Endothelial cell of umbilical vein (primary cell): ENCODE data around the gene KLK8.

Experiments used
- EZH2 ChIP-seq: IDR thresholded peaks from 2 replicates; pipeline ENCODE4 v1.6.1; 2012; ENCODE audit warnings: borderline replicate concordance, low read depth, mild to moderate bottlenecking, moderate library complexity, low read length, inconsistent platforms; ENCODE audit not compliant: severe bottlenecking
- FOS ChIP-seq: IDR thresholded peaks from 2 replicates; pipeline ENCODE4 v1.6.1; 2011; ENCODE audit warnings: mild to moderate bottlenecking, low read length, moderate library complexity, borderline replicate concordance; ENCODE audit not compliant: insufficient read depth
- GATA2 ChIP-seq: IDR thresholded peaks from 2 replicates; pipeline ENCODE4 v1.7.0; 2011; ENCODE audit warnings: low read depth, mild to moderate bottlenecking, moderate library complexity, mixed read lengths, low read length; ENCODE audit not compliant: insufficient read length, insufficient read depth
- JUN ChIP-seq: IDR thresholded peaks from 2 replicates; pipeline ENCODE4 v1.6.1; 2011; ENCODE audit warnings: borderline replicate concordance, low read depth; ENCODE audit not compliant: insufficient read length, insufficient read depth
- MYC ChIP-seq: IDR thresholded peaks from one replicate; pipeline ENCODE4 v1.6.1; 2011; ENCODE audit warnings: mild to moderate bottlenecking, low read depth, low read length
- POLR2A ChIP-seq: IDR thresholded peaks from 2 replicates; pipeline ENCODE4 v1.6.1; 2012; ENCODE audit warnings: low read depth, mild to moderate bottlenecking, control low read depth, low read length
- POLR2AphosphoS5 ChIP-seq: IDR thresholded peaks from 2 replicates; pipeline ENCODE4 v1.6.1; 2012; ENCODE audit warnings: low read depth, mild to moderate bottlenecking, control low read depth, low read length, moderate library complexity; ENCODE audit not compliant: insufficient read depth
- TF ChIP-seq, protein P1 (sequence below): IDR thresholded peaks from 2 replicates; pipeline ENCODE4 v1.6.1; 2011; ENCODE audit not compliant: insufficient read depth, insufficient read length
- TF ChIP-seq, protein P2 (sequence below), 2 donors: IDR thresholded peaks; 1 replicate in 1 of 2; 2 replicates in 1 of 2; pipeline ENCODE4 v1.5.1; 2011; ENCODE audit warnings: low read length in 2 of 2, mild to moderate bottlenecking in 2 of 2, moderate library complexity in 2 of 2, control low read depth in 1 of 2, inconsistent platforms in 1 of 2, low read depth in 1 of 2; ENCODE audit not compliant: insufficient read depth in 1 of 2; ENCODE audit errors: extremely low read depth in 1 of 2

- TF ChIP-seq POLR2AphosphoS5 = no peak
- TF ChIP-seq, protein P1, sequence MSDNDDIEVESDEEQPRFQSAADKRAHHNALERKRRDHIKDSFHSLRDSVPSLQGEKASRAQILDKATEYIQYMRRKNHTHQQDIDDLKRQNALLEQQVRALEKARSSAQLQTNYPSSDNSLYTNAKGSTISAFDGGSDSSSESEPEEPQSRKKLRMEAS = no peak
- TF ChIP-seq MYC = no peak
- TF ChIP-seq, protein P2, sequence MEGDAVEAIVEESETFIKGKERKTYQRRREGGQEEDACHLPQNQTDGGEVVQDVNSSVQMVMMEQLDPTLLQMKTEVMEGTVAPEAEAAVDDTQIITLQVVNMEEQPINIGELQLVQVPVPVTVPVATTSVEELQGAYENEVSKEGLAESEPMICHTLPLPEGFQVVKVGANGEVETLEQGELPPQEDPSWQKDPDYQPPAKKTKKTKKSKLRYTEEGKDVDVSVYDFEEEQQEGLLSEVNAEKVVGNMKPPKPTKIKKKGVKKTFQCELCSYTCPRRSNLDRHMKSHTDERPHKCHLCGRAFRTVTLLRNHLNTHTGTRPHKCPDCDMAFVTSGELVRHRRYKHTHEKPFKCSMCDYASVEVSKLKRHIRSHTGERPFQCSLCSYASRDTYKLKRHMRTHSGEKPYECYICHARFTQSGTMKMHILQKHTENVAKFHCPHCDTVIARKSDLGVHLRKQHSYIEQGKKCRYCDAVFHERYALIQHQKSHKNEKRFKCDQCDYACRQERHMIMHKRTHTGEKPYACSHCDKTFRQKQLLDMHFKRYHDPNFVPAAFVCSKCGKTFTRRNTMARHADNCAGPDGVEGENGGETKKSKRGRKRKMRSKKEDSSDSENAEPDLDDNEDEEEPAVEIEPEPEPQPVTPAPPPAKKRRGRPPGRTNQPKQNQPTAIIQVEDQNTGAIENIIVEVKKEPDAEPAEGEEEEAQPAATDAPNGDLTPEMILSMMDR (IDR thresholded peaks at IDR 0.05; ENCODE audit: extremely low read depth in 1 of 2, insufficient read depth in 1 of 2, low read depth in 1 of 2, low read length in 2 of 2) = no peak
- no peak for TF ChIP-seq POLR2A
- TF ChIP-seq EZH2 = no peak
- no peak for TF ChIP-seq JUN
- no peak for TF ChIP-seq FOS
- no peak for TF ChIP-seq GATA2
Measured at GRCh38 chr19:50992666-50993035, 8.8 kb downstream of the KLK8 start.
